ENCODE measurements around the gene CLSTN3.
"Not testable (repeated sequence)": the region's sequence is repeated elsewhere in the genome, so short reads cannot be mapped to it uniquely, and the experiment has no call there.

CLSTN3 gene

DNA sequence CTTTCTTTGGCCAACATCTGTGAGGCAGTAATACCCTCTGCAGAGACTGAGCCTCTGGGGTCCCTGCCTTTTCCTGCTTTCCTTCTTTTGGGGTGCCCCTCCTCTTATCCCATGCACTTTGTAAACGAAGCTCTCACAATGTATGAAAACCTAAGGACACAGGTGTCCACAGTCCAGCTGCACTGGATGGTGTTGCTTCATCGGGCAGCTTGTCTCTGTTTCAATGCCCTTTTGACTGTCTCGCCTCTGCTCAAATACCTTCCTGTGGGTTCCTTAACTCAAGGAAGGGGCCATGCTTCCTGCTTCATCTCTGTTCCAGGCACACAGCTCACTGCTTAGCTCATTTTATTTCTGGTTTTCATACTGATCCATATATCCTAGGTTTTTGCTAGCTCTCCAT, 27.6 kb upstream of the CLSTN3 start:
- in situ Hi-C loops (cut with MboI; ENCODE audit: low pct_unique_long_range_greater_than_20kb, low sequenced_read_pairs) = no loop called here
- no peak for DNase-seq

DNA sequence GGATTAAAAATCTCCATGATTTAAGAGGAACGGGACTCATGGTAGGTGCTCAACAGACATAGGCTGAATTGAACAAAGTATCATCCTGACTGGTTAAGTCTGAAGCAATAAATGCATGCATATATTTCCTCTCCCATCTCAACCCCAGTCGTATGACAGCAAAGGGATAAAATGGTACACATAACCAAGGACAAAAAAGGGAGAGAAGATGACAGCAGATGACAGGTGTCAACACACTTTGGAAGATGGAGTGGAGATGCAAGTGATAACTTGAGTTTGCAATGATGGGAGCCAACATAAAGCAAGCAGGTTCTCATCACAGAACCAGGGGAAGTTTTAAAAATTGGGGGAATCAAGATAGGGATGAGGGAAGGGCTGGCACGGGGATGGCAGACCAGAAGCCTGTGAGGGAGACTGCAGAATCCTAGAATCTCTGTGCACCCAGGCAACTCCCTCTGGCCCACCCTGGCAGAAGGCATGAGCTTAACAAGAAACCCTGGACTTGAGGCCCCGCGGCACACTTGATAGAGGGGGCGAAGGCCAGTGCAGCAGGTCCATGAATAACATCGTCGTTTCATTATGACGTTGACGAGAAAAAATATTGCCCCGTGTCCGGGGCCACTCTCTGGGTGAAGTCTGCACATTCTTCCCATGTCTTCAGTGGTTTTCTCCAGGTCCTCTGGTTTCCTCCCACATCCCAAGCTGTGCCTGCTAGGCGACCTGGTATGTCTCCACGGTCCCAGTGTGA, 26.2 kb upstream of the CLSTN3 start:
- DNase-seq = no peak
- in situ Hi-C loops (cut with MboI; ENCODE audit: low pct_unique_long_range_greater_than_20kb, low sequenced_read_pairs) = no loop called here

DNA sequence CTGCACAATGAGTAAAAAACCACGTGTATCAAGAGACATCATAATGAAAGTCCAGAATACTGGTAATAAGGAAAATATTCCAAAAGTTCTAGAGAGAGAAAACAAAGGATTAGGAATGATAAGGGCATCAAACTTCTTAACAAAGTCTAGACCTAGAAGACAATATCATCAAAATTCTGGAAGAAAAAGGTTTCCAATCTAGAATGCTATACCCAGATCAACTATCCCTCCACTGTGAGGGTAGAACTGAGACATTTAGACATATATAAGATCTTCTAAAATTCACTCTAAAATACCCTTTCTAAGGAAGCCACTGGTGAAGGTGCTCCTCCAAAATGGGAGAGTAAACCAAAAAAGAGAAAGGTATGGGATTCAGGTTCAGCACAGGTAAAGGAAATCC, 24.1 kb upstream of the CLSTN3 start:
- in situ Hi-C loops (cut with MboI; ENCODE audit: low pct_unique_long_range_greater_than_20kb, low sequenced_read_pairs) = no loop called here

DNA sequence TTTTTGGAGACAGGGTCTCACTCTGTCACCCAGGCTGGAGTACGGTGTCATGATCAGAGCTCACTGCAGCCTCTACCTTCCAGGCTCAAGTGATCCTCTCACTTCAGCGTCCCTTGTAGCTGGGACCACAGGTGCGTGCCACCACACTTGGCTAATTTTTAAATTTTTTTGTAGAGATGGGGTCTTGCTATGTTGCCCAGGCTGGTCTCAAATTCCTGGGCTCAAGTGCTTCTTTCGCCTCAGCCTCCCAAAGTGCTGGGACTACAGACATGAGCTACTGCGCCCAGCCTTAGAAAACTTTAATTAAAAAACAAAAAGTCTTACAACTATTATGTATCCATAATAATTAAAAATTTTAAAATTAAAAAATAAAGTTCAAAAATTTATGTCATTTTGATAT, 23.0 kb upstream of the CLSTN3 start:
- in situ Hi-C loops (cut with MboI; ENCODE audit: low pct_unique_long_range_greater_than_20kb, low sequenced_read_pairs); DNase-seq: not testable (repeated sequence)

More for the DNA sequence above, 24.1 kb upstream of the CLSTN3 start:
- no peak for DNase-seq

DNA sequence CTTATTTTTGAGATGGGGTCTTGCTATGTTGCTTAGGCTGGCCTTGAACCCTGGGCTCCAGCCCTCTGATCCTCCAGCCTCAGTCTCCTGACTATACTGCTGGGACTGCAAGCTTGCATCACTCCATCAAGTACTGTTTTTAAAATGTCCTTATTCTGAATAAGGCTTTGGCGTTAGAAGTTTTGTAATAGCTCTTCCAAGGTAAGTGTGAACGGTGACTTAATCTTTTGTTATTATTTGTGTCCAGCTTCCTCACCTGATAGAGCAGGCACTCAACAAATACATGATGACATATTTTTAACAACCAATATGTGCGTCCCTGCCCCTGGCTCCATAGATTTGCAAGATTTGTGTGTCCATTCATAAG, 22.6 kb upstream of the CLSTN3 start:
- in situ Hi-C loops (cut with MboI; ENCODE audit: low pct_unique_long_range_greater_than_20kb, low sequenced_read_pairs) = no loop called here
- DNase-seq = no peak

DNA sequence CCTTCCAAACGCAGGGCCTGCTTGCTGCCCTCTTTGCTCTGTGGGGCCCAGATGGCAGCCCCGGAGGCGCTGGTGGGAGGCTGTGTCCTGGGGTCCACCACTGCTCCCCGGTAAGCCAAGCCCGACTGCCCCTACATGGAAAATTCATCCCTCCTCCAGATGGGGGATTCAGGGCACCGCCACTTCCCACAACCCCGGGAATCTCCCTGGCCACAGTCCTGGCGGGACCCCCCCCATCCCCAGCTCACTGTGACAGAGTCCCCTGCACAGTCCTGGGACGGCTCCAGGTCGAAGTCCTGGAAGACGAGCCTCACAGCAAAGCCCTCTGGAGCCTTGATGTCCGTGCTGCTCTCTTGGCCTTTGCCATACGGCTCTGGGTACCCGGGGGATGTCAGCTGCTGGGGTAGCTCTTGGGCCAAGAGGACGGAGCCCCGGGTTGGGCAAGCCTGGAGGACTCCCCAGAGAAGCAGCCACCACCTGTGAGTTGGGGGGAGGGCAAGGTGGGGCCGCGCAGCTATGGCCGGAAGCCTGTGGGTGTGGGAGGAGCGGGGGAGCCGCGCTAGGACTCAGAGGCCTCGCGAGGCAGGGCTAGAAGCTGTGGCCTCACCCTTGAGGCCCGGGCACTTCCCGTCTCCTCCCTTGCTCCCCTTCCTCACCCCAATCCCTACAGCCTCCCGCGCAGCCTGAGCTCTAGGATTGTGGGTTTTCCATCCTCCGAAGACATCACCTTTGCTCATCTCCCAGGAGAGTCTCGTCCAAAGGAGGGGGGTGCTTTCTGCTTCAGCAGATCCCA, 22.0 kb upstream of the CLSTN3 start:
- DNase-seq = peak; percentile 93
- in situ Hi-C loops (cut with MboI; ENCODE audit: low pct_unique_long_range_greater_than_20kb, low sequenced_read_pairs) = no loop called here

DNA sequence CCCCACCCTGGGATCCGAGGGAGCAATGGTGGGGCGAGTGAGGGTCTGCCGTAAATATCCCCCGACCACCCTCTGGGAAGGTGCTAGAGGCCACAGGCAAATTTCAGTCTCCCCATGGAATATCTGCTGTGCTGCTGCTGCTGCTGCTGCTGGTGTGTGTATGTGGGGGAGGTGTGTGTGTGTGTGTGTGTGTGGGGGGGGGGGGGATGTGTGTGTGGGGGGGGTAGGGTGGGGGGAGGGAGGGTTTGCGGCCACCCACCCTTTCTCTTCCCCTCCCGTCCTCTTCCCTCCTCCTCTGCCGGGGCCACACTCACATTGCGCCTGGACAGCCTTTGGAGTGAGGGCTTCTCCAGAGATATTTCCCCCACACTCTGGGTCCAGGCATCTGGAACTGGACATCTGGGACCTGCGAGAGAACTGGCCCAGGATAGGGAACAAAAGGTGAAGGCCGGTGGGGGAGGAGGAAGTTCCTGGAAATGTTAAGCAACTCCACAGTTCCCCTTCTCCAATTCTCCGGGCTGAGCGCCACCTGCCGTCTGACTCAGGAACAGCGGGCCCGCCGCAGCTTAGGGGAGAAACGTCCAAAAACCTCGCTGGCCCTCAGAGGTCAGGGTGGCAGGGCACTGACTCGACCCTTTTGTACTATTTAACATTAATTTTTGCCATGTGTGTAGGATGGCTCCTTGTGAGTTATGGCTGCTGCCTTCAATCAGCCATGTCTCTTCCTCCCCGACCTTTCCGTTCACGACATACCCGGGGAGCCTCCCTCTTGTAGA, 21.2 kb upstream of the CLSTN3 start, which contains the start of gene C1RL:
TSS of gene C1RL (minus strand) at position 419 of the 776 bp plus-strand sequence. CDS start at position 385, 34 bp downstream.
- in situ Hi-C loops (cut with MboI; ENCODE audit: low pct_unique_long_range_greater_than_20kb, low sequenced_read_pairs) = no loop called here
- peak; percentile 92 for DNase-seq

DNA sequence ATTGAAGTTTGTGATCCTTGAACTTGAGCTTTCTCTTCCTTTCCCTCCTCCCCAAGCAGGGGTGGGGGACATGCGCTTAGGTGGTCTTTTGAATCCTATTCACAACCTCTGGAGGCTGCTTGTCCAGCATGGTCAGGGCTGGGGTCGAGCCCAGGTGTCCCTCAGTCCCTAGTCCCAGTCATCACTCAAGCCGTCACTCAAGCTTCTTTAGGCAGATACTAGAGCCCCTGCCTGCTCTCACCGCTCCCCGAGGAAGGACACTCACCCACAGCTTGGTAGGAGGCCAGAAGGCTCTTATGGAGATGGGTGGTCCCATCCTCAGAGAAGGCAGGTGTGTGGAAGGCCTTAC, 20.6 kb upstream of the CLSTN3 start:
- DNase-seq = no peak
- in situ Hi-C loops (cut with MboI; ENCODE audit: low pct_unique_long_range_greater_than_20kb, low sequenced_read_pairs) = no loop called here

DNA sequence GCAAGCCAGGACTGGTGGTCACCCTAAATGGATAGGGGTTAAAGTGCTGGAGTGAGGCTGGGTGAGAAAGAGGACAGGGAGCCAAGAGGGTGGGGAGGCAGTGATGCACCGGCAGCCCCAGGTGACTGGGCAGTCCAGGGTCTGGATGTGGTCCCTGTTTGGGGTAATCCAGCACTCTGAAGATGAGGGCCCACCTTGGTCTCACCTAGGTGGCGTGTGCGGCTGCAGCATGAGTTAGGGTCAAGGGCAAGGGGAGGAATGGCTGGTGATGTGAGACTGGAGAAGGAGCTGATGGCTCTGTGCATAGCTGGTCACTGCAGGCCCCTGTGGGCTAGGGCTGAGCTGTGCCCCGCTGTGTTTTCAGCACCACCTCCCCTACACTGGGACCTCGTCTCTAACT, 19.5 kb upstream of the CLSTN3 start:
- in situ Hi-C loops (cut with MboI; ENCODE audit: low pct_unique_long_range_greater_than_20kb, low sequenced_read_pairs) = no loop called here
- no peak for DNase-seq

DNA sequence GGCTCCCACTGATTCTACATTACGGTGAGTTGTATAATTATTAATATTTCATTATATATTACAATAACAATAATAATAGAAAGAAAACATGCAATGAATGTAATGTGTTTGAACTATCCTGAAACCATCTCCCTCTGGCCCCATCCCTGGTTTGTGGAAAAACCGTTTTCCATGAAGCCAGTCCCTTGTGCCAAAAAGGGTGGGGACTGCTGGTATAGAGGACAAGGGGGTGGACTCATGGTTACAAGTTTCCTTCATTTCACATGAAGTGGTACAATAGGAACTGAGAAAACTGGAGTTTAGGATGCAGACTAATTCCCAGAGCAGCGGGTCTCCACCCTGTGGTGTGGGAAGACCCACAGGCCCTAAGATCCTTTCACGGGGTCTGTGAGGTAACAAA, 18.1 kb upstream of the CLSTN3 start:
- in situ Hi-C loops (cut with MboI; ENCODE audit: low pct_unique_long_range_greater_than_20kb, low sequenced_read_pairs) = no loop called here
- DNase-seq = no peak

DNA sequence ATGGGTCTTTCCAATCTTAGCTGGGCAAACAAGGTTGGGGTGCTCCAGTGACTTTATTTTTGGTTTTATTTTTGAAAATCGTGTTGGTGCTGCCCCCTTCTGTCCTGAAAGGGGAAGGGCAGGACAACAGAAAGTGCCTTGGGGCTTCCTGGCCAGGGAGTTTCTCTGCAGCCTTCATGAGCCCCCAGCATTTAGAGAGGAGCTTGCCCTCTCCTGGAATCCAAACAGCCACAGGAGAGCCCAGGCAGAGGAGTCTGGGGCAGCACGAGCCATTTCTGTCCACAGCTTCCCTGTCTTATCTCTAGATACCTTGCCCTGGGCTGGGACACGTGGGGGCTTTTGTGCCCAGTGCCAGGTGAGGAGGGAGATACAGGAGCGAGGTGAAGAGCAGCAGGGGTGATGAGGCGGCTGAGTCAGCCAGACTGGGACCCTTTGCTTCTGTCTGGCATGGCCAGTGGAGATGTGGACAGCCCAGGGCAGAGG, 16.7 kb upstream of the CLSTN3 start:
- DNase-seq = peak; percentile 70
- in situ Hi-C loops (cut with MboI; ENCODE audit: low pct_unique_long_range_greater_than_20kb, low sequenced_read_pairs) = no loop called here

DNA sequence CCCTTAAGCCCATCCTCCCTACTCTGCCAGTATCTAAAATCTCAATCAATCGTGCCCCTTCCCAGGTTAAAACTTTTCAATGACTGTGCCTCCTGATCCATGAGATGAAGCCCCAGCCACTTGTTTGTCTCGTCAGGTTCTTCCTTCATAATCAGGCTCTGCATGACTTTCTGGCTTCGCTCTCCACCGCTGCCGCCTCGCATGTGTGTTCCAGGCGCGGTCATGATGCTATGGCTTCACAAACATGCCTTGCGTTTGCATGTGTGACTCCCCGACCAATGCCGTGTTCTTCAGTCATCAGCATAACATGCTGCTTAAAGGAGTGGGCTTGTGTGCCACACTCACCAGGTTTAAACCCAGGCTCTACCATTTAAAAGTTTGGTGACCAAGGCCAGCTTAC, 16.2 kb upstream of the CLSTN3 start:
- in situ Hi-C loops (cut with MboI; ENCODE audit: low pct_unique_long_range_greater_than_20kb, low sequenced_read_pairs) = no loop called here
- DNase-seq = no peak

DNA sequence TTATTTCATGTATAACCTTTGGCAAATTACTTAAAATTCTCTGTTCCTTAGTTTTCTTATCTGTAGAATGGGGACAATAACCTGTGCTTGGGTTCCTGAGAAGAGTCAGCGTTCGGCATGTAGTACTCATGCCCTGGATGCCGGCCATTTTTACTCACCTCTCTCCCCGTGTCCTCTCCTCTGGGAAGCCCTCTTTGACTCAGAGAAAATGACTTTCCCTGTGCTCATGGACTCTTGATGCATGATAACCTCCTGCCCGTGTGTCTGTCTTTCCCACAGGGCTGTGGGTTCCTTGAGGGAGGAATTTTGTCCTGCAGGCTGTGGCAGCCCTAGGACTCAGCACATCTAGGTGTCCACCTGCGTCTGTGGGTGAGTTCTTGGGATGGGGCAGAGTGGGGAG, 15.3 kb upstream of the CLSTN3 start:
- no peak for DNase-seq
- in situ Hi-C loops (cut with MboI; ENCODE audit: low pct_unique_long_range_greater_than_20kb, low sequenced_read_pairs) = no loop called here

DNA sequence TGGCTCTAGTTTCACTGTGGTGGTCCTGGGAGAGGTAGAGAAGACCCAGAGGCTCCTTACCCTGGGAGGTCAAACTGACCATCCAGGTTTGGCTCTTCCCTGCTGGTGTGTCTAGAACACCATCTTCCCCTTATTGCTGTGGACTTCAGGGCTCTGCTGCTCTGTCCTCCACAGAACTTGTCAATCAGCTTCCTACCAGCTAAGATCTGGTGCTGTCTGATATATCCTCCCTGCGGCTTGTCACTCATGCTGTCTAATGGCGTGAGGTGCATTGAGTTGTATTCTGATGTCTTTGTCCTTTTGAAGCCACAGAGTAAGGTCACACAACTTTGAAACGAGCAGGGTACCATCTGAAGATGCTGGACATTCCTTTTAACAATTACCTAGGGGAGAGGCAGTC, 14.0 kb upstream of the CLSTN3 start:
- in situ Hi-C loops (cut with MboI; ENCODE audit: low pct_unique_long_range_greater_than_20kb, low sequenced_read_pairs) = no loop called here
- no peak for DNase-seq

DNA sequence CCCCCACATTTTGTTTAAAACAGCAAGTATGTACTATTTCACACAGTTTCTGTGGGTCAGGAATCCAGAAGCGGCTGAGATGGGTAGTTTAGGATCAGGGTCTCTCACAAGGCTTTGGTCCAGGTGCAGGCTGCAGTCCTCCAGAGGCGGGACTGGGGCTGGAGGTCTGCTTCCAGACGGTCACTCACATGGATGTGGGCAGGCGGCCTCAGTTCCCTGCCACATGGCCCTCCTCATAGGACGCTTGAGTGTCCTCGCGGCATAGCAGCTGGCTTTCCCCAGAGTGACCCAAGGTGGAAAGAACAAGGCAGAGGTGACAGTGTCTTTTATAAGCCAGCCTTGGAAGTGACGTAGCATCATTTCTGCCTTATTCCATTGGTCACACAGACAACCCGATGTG, 13.3 kb upstream of the CLSTN3 start:
- no peak for DNase-seq
- in situ Hi-C loops (cut with MboI; ENCODE audit: low pct_unique_long_range_greater_than_20kb, low sequenced_read_pairs) = no loop called here

DNA sequence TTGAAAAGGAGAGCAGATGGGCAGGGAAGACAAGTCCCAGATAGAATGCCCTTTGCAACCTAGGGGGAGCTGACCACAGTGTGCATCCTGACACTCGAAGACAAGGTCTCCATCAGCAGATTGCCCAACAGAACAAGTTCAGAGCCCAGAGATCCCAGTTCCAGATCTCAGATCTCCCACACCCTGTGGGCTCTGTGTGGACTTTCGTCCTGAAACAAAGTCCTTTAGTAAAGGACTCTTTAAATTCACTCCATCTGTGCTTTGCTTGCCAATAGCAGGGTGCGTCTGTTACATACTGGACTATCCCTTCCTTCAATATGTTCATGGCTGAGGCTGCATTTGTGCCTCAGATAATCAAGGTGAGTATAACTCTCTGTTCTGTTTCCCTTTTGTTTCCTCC, 12.5 kb upstream of the CLSTN3 start:
- no peak for DNase-seq
- in situ Hi-C loops (cut with MboI; ENCODE audit: low pct_unique_long_range_greater_than_20kb, low sequenced_read_pairs) = no loop called here

DNA sequence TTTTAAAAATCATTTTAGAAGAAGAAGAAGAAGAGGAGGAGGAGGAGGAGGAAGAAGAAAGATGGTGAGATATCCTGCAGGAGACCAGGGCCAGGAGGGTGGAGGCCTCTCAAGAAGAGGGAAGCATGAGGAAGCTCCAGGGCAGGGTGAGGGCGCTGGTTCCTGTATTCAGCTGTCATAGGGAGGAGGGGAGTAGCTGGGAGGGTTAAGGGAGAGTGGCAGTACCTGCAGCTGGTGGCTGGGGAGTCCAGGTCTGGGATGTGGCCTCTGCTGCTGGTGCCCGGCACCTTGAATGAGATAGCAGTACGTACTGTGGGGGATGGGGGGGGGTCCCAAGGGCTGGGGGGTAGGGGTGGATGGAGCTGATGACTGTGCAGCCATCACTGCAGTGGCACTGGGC, 11.3 kb upstream of the CLSTN3 start:
- no peak for DNase-seq
- in situ Hi-C loops (cut with MboI; ENCODE audit: low pct_unique_long_range_greater_than_20kb, low sequenced_read_pairs) = no loop called here

DNA sequence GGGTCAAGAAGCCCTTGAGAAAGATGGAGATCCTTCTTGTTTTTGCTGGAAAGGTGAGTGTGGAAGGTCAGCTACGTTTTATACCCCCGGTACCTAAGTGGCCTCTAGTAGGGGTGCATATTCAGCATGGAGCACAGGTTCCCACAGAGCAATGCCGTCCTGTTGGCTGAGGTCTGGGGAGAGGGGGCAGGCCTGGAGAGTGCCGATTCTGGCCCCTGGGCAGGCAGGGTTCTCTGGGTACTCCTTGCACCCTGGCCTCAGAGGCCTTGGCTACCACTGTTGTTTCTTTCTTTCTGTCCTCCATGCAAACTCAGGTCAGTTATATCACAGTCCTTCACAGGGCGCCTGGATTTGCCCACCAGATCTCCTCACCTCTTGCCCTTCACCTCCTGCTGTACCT, 10.0 kb upstream of the CLSTN3 start:
- in situ Hi-C loops (cut with MboI; ENCODE audit: low pct_unique_long_range_greater_than_20kb, low sequenced_read_pairs) = no loop called here
- no peak for DNase-seq

DNA sequence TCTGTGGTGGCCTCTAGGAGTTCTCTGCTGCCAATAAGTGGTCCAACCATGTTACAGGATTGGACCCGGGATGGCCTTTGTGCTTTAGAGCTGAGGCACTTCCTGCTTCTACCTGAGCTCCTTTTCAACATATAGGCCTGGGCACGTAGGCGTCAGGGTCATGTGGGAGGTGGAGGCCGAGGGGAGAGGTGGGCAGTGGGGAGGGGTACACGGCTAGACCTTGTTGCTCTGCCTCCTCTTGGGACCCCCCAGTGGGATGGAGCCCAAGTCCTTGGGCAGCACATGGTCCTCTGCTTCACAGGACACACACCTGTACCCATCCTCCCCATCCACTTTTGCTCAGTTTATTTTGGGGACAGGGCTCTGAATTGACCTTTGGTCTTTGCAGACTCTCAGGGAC, 8.8 kb upstream of the CLSTN3 start:
- in situ Hi-C loops (cut with MboI; ENCODE audit: low pct_unique_long_range_greater_than_20kb, low sequenced_read_pairs) = no loop called here

More for the DNA sequence above, 8.8 kb upstream of the CLSTN3 start:
- no peak for DNase-seq

Measured in KBM-7 (cell line).